Endothelial cell of umbilical vein (primary cell): ENCODE results near the gene SFT2D3. TPM values are rescaled to one million over a fixed set of nuclear protein-coding genes. Genes with fewer than 3 reads are reported as not detected.

Experiments
- BruUV-seq: library from RNA; stranded (reverse); fragments of 400-500 nt; replicated peaks from 2 replicates; lab custom pipeline; 2021; lab: Mats Ljungman, UMichigan
- CTCF ChIA-PET: fragments of 300-600, 350-600 bp; sonication (Branson Sonifier 250); formaldehyde crosslinking; loops from one replicate; lab custom pipeline; 2021; ENCODE audit warnings: antibody characterized with exemption, inconsistent platforms; lab: Charles Lee
- POLR2A ChIA-PET: fragments of 300-600, 350-600 bp; sonication (Branson Sonifier 250); formaldehyde crosslinking; loops from one replicate; lab custom pipeline; 2021; ENCODE audit warnings: antibody characterized with exemption, inconsistent platforms; lab: Charles Lee
- DNase-seq: peaks from one replicate; pipeline ENCODE4 v3.0.0-alpha.2; 2011; ENCODE audit warnings: low read depth, low spot score
- FAIRE-seq: peaks from 2 replicates; lab custom pipeline; 2011; peaks lifted over from hg19 to GRCh38; lab: Jason Lieb, UNC
- H2AFZ ChIP-seq: 2 replicates; pipeline ENCODE4 v1.6.0; 2012; ENCODE audit warnings: low read depth, low read length, control low read depth, inconsistent platforms
- H3K27ac ChIP-seq: 2 replicates; pipeline ENCODE4 v1.5.1; 2011; ENCODE audit warnings: low read depth, mild to moderate bottlenecking, control low read depth, low read length, moderate library complexity; ENCODE audit not compliant: insufficient read depth
- H3K27me3 ChIP-seq, 2 experiments: 2 replicates each; pipeline versions ENCODE4 v1.6.0 to v1.6.1; 2011; ENCODE audit warnings: low read length in 2 of 2, mixed read lengths in 1 of 2; ENCODE audit not compliant: control insufficient read depth in 2 of 2, insufficient read depth in 2 of 2
- H3K36me3 ChIP-seq, 2 experiments: 2 replicates in 1 of 2; 3 replicates in 1 of 2; pipeline ENCODE4 v1.5.1; 2011; ENCODE audit warnings: low read length in 2 of 2, mild to moderate bottlenecking in 1 of 2, moderate library complexity in 1 of 2; ENCODE audit not compliant: control insufficient read depth in 2 of 2, insufficient read depth in 2 of 2; ENCODE audit errors: extremely low read depth in 1 of 2
- H3K4me1 ChIP-seq: 3 replicates; pipeline ENCODE4 v1.5.1; 2011; ENCODE audit warnings: mild to moderate bottlenecking, low read length; ENCODE audit not compliant: control insufficient read depth, insufficient read depth; ENCODE audit errors: extremely low read depth
- H3K4me2 ChIP-seq: 2 replicates; pipeline ENCODE4 v1.6.1; 2011; ENCODE audit warnings: low read length, control low read depth, mixed read lengths; ENCODE audit not compliant: insufficient read depth
- H3K4me3 ChIP-seq, 3 experiments: fragments of 200-600 bp in 1 of 3; sonication (generic), shearing (Covaris generic) in 1 of 3; replicated peaks in 1 of 3; 2 replicates each; pipeline ENCODE4 v1.5.1; 2011 to 2016; ENCODE audit warnings: control low read depth in 3 of 3, low read length in 3 of 3, mild to moderate bottlenecking in 2 of 3, inconsistent platforms in 1 of 3, low read depth in 1 of 3, moderate library complexity in 1 of 3; ENCODE audit not compliant: insufficient read depth in 1 of 3
- H3K79me2 ChIP-seq: 2 replicates; pipeline ENCODE4 v1.6.0; 2012; ENCODE audit warnings: low read length, inconsistent platforms; ENCODE audit not compliant: control insufficient read depth, insufficient read depth
- H3K9ac ChIP-seq: replicated peaks from 2 replicates; pipeline ENCODE3; 2011; ENCODE audit warnings: low read length, control low read depth; ENCODE audit not compliant: insufficient read depth; ENCODE audit errors: extremely low read depth
- H3K9me1 ChIP-seq: replicated peaks from 3 replicates; pipeline ENCODE4 v1.6.0; 2011; ENCODE audit warnings: mild to moderate bottlenecking, low read length; ENCODE audit not compliant: control insufficient read depth, insufficient read depth; ENCODE audit errors: extremely low read depth
- H3K9me3 ChIP-seq: replicated peaks from 2 replicates; pipeline ENCODE4 v1.5.1; 2012; ENCODE audit warnings: low read length, inconsistent platforms; ENCODE audit not compliant: control insufficient read depth, insufficient read depth
- H4K20me1 ChIP-seq: replicated peaks from 2 replicates; pipeline ENCODE3; 2011; ENCODE audit warnings: mild to moderate bottlenecking, low read length; ENCODE audit not compliant: control insufficient read depth, insufficient read depth; ENCODE audit errors: extremely low read depth
- CTCF ChIP-seq, 2 donors: IDR thresholded peaks; 1 replicate in 1 of 2; 2 replicates in 1 of 2; pipeline ENCODE4 v1.5.1; 2011; ENCODE audit warnings: low read length in 2 of 2, mild to moderate bottlenecking in 2 of 2, moderate library complexity in 2 of 2, control low read depth in 1 of 2, inconsistent platforms in 1 of 2, low read depth in 1 of 2; ENCODE audit not compliant: insufficient read depth in 1 of 2; ENCODE audit errors: extremely low read depth in 1 of 2
- EZH2 ChIP-seq: IDR thresholded peaks from 2 replicates; pipeline ENCODE4 v1.6.1; 2012; ENCODE audit warnings: borderline replicate concordance, low read depth, mild to moderate bottlenecking, moderate library complexity, low read length, inconsistent platforms; ENCODE audit not compliant: severe bottlenecking
- FOS ChIP-seq: IDR thresholded peaks from 2 replicates; pipeline ENCODE4 v1.6.1; 2011; ENCODE audit warnings: mild to moderate bottlenecking, low read length, moderate library complexity, borderline replicate concordance; ENCODE audit not compliant: insufficient read depth
- GATA2 ChIP-seq: IDR thresholded peaks from 2 replicates; pipeline ENCODE4 v1.7.0; 2011; ENCODE audit warnings: low read depth, mild to moderate bottlenecking, moderate library complexity, mixed read lengths, low read length; ENCODE audit not compliant: insufficient read length, insufficient read depth
- JUN ChIP-seq: IDR thresholded peaks from 2 replicates; pipeline ENCODE4 v1.6.1; 2011; ENCODE audit warnings: borderline replicate concordance, low read depth; ENCODE audit not compliant: insufficient read length, insufficient read depth
- MAX ChIP-seq: IDR thresholded peaks from 2 replicates; pipeline ENCODE4 v1.6.1; 2011; ENCODE audit not compliant: insufficient read depth, insufficient read length
- MYC ChIP-seq: IDR thresholded peaks from one replicate; pipeline ENCODE4 v1.6.1; 2011; ENCODE audit warnings: mild to moderate bottlenecking, low read depth, low read length
- POLR2A ChIP-seq: IDR thresholded peaks from 2 replicates; pipeline ENCODE4 v1.6.1; 2012; ENCODE audit warnings: low read depth, mild to moderate bottlenecking, control low read depth, low read length
- POLR2AphosphoS5 ChIP-seq: IDR thresholded peaks from 2 replicates; pipeline ENCODE4 v1.6.1; 2012; ENCODE audit warnings: low read depth, mild to moderate bottlenecking, control low read depth, low read length, moderate library complexity; ENCODE audit not compliant: insufficient read depth
- dilution Hi-C: fragments of 300-500 bp; cut with MboI; formaldehyde crosslinking; loops from one replicate; pipeline ENCODE4 v1.15.0; 2019; ENCODE audit warnings: low sequenced_read_pairs; ENCODE audit not compliant: extremely low pct_ligation_motif_present
- intact Hi-C: fragments of 100-400 bp; cut with micrococcal nuclease; formaldehyde crosslinking; loops from one replicate; pipeline ENCODE4 v1.10.0; 2022
- polyA plus RNA-seq, 4 experiments: library from polyadenylated mRNA; depleted of rRNA in 3 of 4; stranded (reverse) in 3 of 4; unstranded in 1 of 4; fragments of >200 nt; gene quantifications; 2 replicates each; pipeline versions ENCODE4 v1.2.1 to v1.2.3, GENCODE V29; 2011 to 2012; ENCODE audit warnings: missing spikeins in 1 of 4
- total RNA-seq: library from RNA; stranded (reverse); gene quantifications from 2 replicates; pipeline ENCODE4 v1.2.3, GENCODE V29; 2021

The SFT2D3 gene
- total and polyA plus RNA-seq, 2 donors (not counting 3 experiments of a cell fraction or from before 2014, with no cell fraction given): 4.5 to 4.7 TPM

- no peaks in the 10 kb centered on the region for H3K9me1 ChIP-seq
- no peak overlapping the region for H3K27ac ChIP-seq
- dilution Hi-C loops (no loop called here), intact Hi-C loops (loop anchor here (2.0 kb wide), 2 partner anchors 17 to 43 kb away; partner anchors contain the start of genes LIMS2 and SFT2D3)
- H3K9me3 ChIP-seq: no peaks in the 10 kb centered on the region
- H3K4me2 ChIP-seq: no peak overlapping the region
- no peaks in the 10 kb centered on the region for H4K20me1 ChIP-seq
- FAIRE-seq (no peak), DNase-seq (no peak)
- H3K36me3 ChIP-seq: peaks cover 0 to 9% of the 10 kb centered on the region in 2 experiments
- H3K4me1 ChIP-seq: peaks cover 39% of the 10 kb centered on the region
- no peak overlapping the region for H3K9ac ChIP-seq
- no peak overlapping the region for H2AFZ ChIP-seq
- ChIA-PET POLR2A (no interaction called here), CTCF (interaction anchor here (0.6 to 12.1 kb wide), 3 partner anchors 8 to 66 kb away, joined by 3 to 424 read pairs (median 8); no protein-coding TSS in a partner anchor)
- H3K27me3 ChIP-seq: no peaks in the 10 kb centered on the region
- no peaks in the 10 kb centered on the region for H3K79me2 ChIP-seq
- H3K4me3 ChIP-seq: no peak overlapping the region
- BruUV-seq: no TSS peak
- TF ChIP-seq EZH2 (no peak), JUN (no peak), MAX (no peak), POLR2AphosphoS5 (no peak), POLR2A (no peak), MYC (no peak), GATA2 (no peak), FOS (no peak), CTCF (IDR thresholded peaks at IDR 0.05; ENCODE audit: extremely low read depth in 1 of 2, insufficient read depth in 1 of 2, low read depth in 1 of 2, low read length in 2 of 2) (no peak)
Observed at GRCh38 chr2:127658146-127658545, 43.2 kb upstream of the SFT2D3 start.
